B cell (primary cell): Measurements from ENCODE around the gene B4GALT3. TPM values are rescaled to one million over a fixed set of nuclear protein-coding genes. Genes with fewer than 3 reads are reported as not detected.
A peak's percentile ranks its signal among the peaks of the same experiment; 100 is the strongest.

Experiments used
- ATAC-seq: fragments of 200-7000 bp; cut with Tn5 transposase; one replicate; pipeline ENCODE4 v1.10.0; 2021; ENCODE audit warnings: low read depth, mild to moderate bottlenecking, moderate number of reproducible peaks, moderate library complexity
- CTCF ChIA-PET: fragments of 350-600 bp; sonication (Branson Sonifier 250); formaldehyde crosslinking; loops from one replicate; lab custom pipeline; 2021; ENCODE audit warnings: antibody characterized with exemption, inconsistent platforms; lab: Charles Lee
- POLR2A ChIA-PET: fragments of 350-600 bp; sonication (Branson Sonifier 250); formaldehyde crosslinking; loops from one replicate; lab custom pipeline; 2021; ENCODE audit warnings: antibody characterized with exemption; lab: Charles Lee
- DNase-seq: peaks from one replicate; pipeline ENCODE4 v3.0.0; 2013
- H2AFZ ChIP-seq: 2 replicates; pipeline ENCODE4 v1.6.1; 2012; ENCODE audit warnings: mild to moderate bottlenecking, low read depth, low read length; ENCODE audit not compliant: insufficient read depth, poor library complexity, severe bottlenecking
- H3K27ac ChIP-seq, 2 donors: 1 replicate in 1 of 2; 2 replicates in 1 of 2; pipeline ENCODE4 v1.5.1; 2012 to 2013; ENCODE audit warnings: low read length in 2 of 2, mild to moderate bottlenecking in 2 of 2, moderate library complexity in 1 of 2
- H3K27me3 ChIP-seq, 4 experiments: fragments of 200-600 bp in 1 of 4; sonication (generic) in 1 of 4; replicated peaks in 1 of 4; 1 replicate in 2 of 4; 2 replicates in 2 of 4; pipeline versions ENCODE4 v1.6.1 to v1.7.0; 2013 to 2016; ENCODE audit warnings: low read length in 3 of 4, mild to moderate bottlenecking in 2 of 4, mixed read lengths in 1 of 4, moderate library complexity in 1 of 4; ENCODE audit not compliant: insufficient read depth in 4 of 4, control insufficient read depth in 3 of 4; ENCODE audit errors: control extremely low read depth in 1 of 4
- H3K36me3 ChIP-seq, 2 experiments: replicated peaks in 1 of 2; 1 replicate in 1 of 2; 2 replicates in 1 of 2; pipeline versions ENCODE4 v1.6.1 to v1.7.1; 2013; ENCODE audit warnings: low read length in 1 of 2; ENCODE audit not compliant: insufficient read depth in 2 of 2, control insufficient read depth in 1 of 2; ENCODE audit errors: control extremely low read depth in 1 of 2, extremely low read depth in 1 of 2
- H3K4me1 ChIP-seq, 2 donors: fragments of 200-600 bp in 1 of 2; sonication (generic) in 1 of 2; 1 replicate in 1 of 2; 2 replicates in 1 of 2; pipeline versions ENCODE4 v1.5.1 to v1.6.1; 2013 to 2017; ENCODE audit warnings: low read length in 2 of 2; ENCODE audit not compliant: control insufficient read depth in 2 of 2, insufficient read depth in 2 of 2
- H3K4me2 ChIP-seq: replicated peaks from 2 replicates; pipeline ENCODE3; 2012; ENCODE audit warnings: mild to moderate bottlenecking, low read depth, low read length; ENCODE audit not compliant: poor library complexity, severe bottlenecking
- H3K4me3 ChIP-seq, 5 experiments: fragments of 200-600 bp in 1 of 5; sonication (generic) in 1 of 5; 1 replicate in 3 of 5; 2 replicates in 2 of 5; pipeline versions ENCODE4 v1.5.1 to v1.7.0; 2011 to 2016; ENCODE audit warnings: low read length in 4 of 5, mild to moderate bottlenecking in 4 of 5, low read depth in 2 of 5, control low read depth in 1 of 5, moderate library complexity in 1 of 5; ENCODE audit not compliant: insufficient read depth in 1 of 5; ENCODE audit errors: control extremely low read depth in 1 of 5, extremely low read depth in 1 of 5
- H3K79me2 ChIP-seq: fragments of 200-600 bp; sonication (generic); one replicate; pipeline ENCODE4 v1.6.0; 2016; ENCODE audit warnings: low read length; ENCODE audit not compliant: control insufficient read depth, insufficient read depth
- H3K9ac ChIP-seq: fragments of 200-600 bp; sonication (generic); 2 replicates; pipeline ENCODE4 v1.6.1; 2017; ENCODE audit warnings: mild to moderate bottlenecking, low read length, moderate library complexity
- H3K9me3 ChIP-seq, 3 donors: one replicate each; pipeline versions ENCODE4 v1.6.1 to v1.7.1; 2013; ENCODE audit warnings: low read length in 2 of 3; ENCODE audit not compliant: control insufficient read depth in 2 of 3, insufficient read depth in 1 of 3; ENCODE audit errors: control extremely low read depth in 1 of 3
- H4K20me1 ChIP-seq: 2 replicates; pipeline ENCODE4 v1.6.0; 2012; ENCODE audit warnings: mild to moderate bottlenecking, low read length; ENCODE audit not compliant: insufficient read depth, control insufficient read depth, poor library complexity, severe bottlenecking
- H3K27ac Mint-ChIP-seq: one replicate; pipeline ENCODE4 v1.8.0; 2021; ENCODE audit warnings: mixed read lengths
- H3K27me3 Mint-ChIP-seq: one replicate; pipeline ENCODE4 v1.8.0; 2021; ENCODE audit warnings: mixed read lengths
- H3K4me1 Mint-ChIP-seq: one replicate; pipeline ENCODE4 v1.8.0; 2021; ENCODE audit warnings: mixed read lengths
- H3K4me3 Mint-ChIP-seq: one replicate; pipeline ENCODE4 v1.8.0; 2021; ENCODE audit warnings: mixed read lengths
- H3K9me3 Mint-ChIP-seq: one replicate; pipeline ENCODE4 v1.8.0; 2022; ENCODE audit warnings: mixed read lengths; ENCODE audit not compliant: insufficient read depth
- EZH2 ChIP-seq: IDR thresholded peaks from 2 replicates; pipeline ENCODE4 v1.6.1; 2012; ENCODE audit warnings: borderline replicate concordance, low read depth, mild to moderate bottlenecking, moderate library complexity, low read length; ENCODE audit not compliant: insufficient read depth, poor library complexity, severe bottlenecking
- WGBS: methylation state at CpG from one replicate; pipeline ENCODE4 v1.1.5; 2013; ENCODE audit warnings: missing lambda C conversion rate; ENCODE audit not compliant: insufficient coverage; 5-methylcytosine and 5-hydroxymethylcytosine counted together
- intact Hi-C: fragments of 100-400 bp; cut with micrococcal nuclease; formaldehyde crosslinking; loops from one replicate; pipeline ENCODE4 v1.10.0; 2022
- polyA plus RNA-seq: library from polyadenylated mRNA; depleted of rRNA; stranded (reverse); fragments of >200 nt; gene quantifications from 2 replicates; pipeline ENCODE4 v1.2.3, GENCODE V29; 2012
- total RNA-seq, 2 donors: library from RNA; stranded (reverse); fragments of 120-200 nt in 1 of 2; gene quantifications; 1 replicate in 1 of 2; 2 replicates in 1 of 2; pipeline versions ENCODE4 v1.2.3 to v1.2.4, GENCODE V29; 2013 to 2022
- TF ChIP-seq, protein P1 (sequence below): fragments of 200-600 bp; IDR thresholded peaks from one replicate; pipeline ENCODE4 v1.8.0; 2022; ENCODE audit warnings: antibody characterized with exemption, mild to moderate bottlenecking

B4GALT3 gene
- total and polyA plus RNA-seq, 2 donors (not counting 1 experiment from before 2014, with no cell fraction given), result 37.6 to 59.6 TPM

DNA sequence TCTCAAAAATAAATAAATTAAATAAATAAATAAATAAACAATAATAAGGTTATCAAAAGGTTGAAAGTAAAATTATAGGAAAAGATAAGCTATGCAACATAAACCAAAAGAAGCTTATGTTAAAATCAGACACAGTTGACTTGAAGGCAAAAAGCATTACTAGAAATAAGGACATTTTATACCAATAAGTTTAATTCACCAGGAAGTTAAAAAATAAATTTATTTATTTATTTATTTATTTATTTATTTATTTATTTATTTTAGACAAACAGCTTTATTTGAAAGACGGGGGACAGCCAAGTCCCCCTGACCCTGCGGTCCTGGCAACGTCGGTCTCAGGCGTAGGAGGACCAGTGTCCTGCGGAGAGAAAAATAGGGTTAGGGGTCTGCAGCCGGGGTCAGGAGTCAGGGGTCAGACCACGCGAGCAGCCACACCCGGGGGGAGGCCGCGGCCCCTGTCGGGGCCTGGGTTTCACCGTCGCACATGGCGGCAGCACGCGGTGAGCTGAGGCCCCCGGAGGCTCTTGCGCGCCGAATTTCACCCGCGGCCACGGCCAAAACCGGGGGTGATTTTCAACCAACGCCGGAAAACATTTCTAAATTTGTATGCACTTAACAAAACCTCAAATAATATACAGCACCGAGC, 36.4 kb downstream of the B4GALT3 start:
- no peak overlapping the region for H3K27ac Mint-ChIP-seq
- TF ChIP-seq, protein P1, sequence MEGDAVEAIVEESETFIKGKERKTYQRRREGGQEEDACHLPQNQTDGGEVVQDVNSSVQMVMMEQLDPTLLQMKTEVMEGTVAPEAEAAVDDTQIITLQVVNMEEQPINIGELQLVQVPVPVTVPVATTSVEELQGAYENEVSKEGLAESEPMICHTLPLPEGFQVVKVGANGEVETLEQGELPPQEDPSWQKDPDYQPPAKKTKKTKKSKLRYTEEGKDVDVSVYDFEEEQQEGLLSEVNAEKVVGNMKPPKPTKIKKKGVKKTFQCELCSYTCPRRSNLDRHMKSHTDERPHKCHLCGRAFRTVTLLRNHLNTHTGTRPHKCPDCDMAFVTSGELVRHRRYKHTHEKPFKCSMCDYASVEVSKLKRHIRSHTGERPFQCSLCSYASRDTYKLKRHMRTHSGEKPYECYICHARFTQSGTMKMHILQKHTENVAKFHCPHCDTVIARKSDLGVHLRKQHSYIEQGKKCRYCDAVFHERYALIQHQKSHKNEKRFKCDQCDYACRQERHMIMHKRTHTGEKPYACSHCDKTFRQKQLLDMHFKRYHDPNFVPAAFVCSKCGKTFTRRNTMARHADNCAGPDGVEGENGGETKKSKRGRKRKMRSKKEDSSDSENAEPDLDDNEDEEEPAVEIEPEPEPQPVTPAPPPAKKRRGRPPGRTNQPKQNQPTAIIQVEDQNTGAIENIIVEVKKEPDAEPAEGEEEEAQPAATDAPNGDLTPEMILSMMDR, result no peak
- no peak for TF ChIP-seq EZH2
- no peaks in the 10 kb centered on the region for H3K27me3 Mint-ChIP-seq
- Histone ChIP-seq H3K9ac (no peak overlapping the region), H2AFZ (no peak overlapping the region), H3K9me3 (no peaks in the 10 kb centered on the region), H3K27ac (no peak overlapping the region), H3K4me2 (no peak overlapping the region), H3K4me1 (no peaks in the 10 kb centered on the region), H3K27me3 (no peaks in the 10 kb centered on the region), H3K4me3 (no peak overlapping the region), H3K36me3 (no peaks in the 10 kb centered on the region), H4K20me1 (no peaks in the 10 kb centered on the region), H3K79me2 (peaks cover 7% of the 10 kb centered on the region)
- peaks cover 6% of the 10 kb centered on the region for H3K4me1 Mint-ChIP-seq
- H3K9me3 Mint-ChIP-seq, result no peaks in the 10 kb centered on the region
- WGBS, result 98% methylated on average over 26 of the region's 29 CpGs
- intact Hi-C loops, result no loop called here
- no peak overlapping the region for H3K4me3 Mint-ChIP-seq
- POLR2A ChIA-PET, result interaction anchor here (0.6 to 0.7 kb wide), 2 partner anchors 69 to 896 kb away, joined by 3 to 6 read pairs; no protein-coding TSS in a partner anchor
- DNase-seq (no peak), ATAC-seq (no peak)
- CTCF ChIA-PET, result interaction anchor here (0.6 to 10.0 kb wide), 15 partner anchors 8 to 458 kb away, joined by 3 to 82 read pairs (median 3); partner anchors contain the start of genes ARHGAP30, F11R and USF1

DNA sequence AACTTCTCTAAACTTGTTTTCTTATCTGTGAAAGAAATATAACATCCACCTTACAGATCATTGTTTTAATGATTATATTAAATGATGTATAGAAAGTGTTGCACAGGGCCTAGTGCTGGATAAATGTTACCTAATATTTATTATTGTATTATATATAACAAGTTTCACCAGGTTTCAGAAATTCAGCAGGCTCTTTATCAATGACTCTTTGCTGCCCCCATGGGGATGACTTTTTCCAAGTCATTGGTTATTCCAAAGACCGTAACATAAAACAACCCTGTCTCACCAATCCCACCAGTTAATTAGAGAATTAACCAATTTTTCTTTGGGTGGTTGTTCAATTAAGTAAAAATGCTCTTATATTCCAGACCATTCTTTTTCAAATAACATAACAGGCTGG, 37.5 kb downstream of the B4GALT3 start:
- no peaks in the 10 kb centered on the region for H4K20me1 ChIP-seq
- H3K9me3 ChIP-seq, result no peaks in the 10 kb centered on the region
- no peaks in the 10 kb centered on the region for H3K27me3 ChIP-seq
- no peak overlapping the region for H3K4me3 Mint-ChIP-seq
- H3K27ac Mint-ChIP-seq, result no peak overlapping the region
- POLR2A ChIA-PET, result no interaction called here
- intact Hi-C loops, result loop anchor here (1.0 to 10.0 kb wide), 3 partner anchors 142 to 425 kb away; partner anchors contain the start of gene CD48
- no peak overlapping the region for H3K27ac ChIP-seq
- TF ChIP-seq EZH2, result no peak
- TF ChIP-seq, protein P1, result peak; percentile 54
- ATAC-seq, result peak; percentile 31
- peaks cover 16% of the 10 kb centered on the region for H3K79me2 ChIP-seq
- WGBS, result no CpG with 5 or more reads among the region's 1 CpG
- CTCF ChIA-PET, result interaction anchor here (0.7 to 10.0 kb wide), 16 partner anchors 15 to 425 kb away, joined by 3 to 82 read pairs (median 4); partner anchors contain the start of genes ARHGAP30, TSTD1 and USF1
- no peaks in the 10 kb centered on the region for H3K36me3 ChIP-seq
- peak; percentile 62 for DNase-seq
- no peak overlapping the region for H3K4me3 ChIP-seq
- H2AFZ ChIP-seq, result no peak overlapping the region
- H3K9me3 Mint-ChIP-seq, result no peaks in the 10 kb centered on the region
- H3K4me1 Mint-ChIP-seq, result peaks cover 11% of the 10 kb centered on the region
- no peaks in the 10 kb centered on the region for H3K27me3 Mint-ChIP-seq
- H3K4me1 ChIP-seq, result no peaks in the 10 kb centered on the region
- no peak overlapping the region for H3K4me2 ChIP-seq
- no peak overlapping the region for H3K9ac ChIP-seq
